ENCODE data around the gene DTNA.

DNA sequence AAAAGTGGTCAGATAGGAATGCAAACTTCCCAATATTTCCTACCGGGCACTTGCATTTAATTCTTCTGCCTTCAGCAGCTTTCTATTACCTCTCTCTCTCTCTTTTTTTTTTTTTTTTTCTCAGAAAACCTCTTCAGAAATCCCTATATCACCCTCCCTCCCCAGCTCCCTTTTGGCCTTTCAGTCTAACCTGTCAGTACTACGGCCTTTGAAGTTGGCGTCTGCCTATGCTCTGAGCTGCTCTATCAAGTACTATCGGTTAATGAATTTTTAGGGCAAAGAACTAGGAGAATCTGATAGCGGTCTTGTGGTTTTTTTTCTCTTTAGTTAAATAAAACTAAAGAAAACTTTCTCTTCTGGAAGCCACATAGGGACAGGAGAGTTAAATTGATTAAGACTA is 208.8 kb downstream of the DTNA start:
- no peak for TF ChIP-seq POLR2A (IDR thresholded peaks at IDR 0.05)
- TF ChIP-seq, protein P1, sequence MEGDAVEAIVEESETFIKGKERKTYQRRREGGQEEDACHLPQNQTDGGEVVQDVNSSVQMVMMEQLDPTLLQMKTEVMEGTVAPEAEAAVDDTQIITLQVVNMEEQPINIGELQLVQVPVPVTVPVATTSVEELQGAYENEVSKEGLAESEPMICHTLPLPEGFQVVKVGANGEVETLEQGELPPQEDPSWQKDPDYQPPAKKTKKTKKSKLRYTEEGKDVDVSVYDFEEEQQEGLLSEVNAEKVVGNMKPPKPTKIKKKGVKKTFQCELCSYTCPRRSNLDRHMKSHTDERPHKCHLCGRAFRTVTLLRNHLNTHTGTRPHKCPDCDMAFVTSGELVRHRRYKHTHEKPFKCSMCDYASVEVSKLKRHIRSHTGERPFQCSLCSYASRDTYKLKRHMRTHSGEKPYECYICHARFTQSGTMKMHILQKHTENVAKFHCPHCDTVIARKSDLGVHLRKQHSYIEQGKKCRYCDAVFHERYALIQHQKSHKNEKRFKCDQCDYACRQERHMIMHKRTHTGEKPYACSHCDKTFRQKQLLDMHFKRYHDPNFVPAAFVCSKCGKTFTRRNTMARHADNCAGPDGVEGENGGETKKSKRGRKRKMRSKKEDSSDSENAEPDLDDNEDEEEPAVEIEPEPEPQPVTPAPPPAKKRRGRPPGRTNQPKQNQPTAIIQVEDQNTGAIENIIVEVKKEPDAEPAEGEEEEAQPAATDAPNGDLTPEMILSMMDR (IDR thresholded peaks at IDR 0.05): no peak

All from adrenal gland (tissue), 5 donors.